ENCODE data around the gene SLC38A3.

- TF ChIP-seq CTCF (IDR thresholded peaks at IDR 0.05): no peak
- TF ChIP-seq ZFX (IDR thresholded peaks at IDR 0.05; ENCODE audit: borderline replicate concordance): no peak
Measured at GRCh38 chr3:50195501-50196252, 9.4 kb upstream of the SLC38A3 start.
